RWPE1 (cell line): ENCODE data around the gene ZFPM1.

Experiments used
- CTCF ChIA-PET: fragments of 350-600 bp; sonication (Branson Sonifier 250); formaldehyde crosslinking; extraction: SDS; loops from one replicate; lab custom pipeline; 2021; lab: Yijun Ruan, JAX
- POLR2A ChIA-PET: fragments of 400-600 bp; formaldehyde crosslinking; extraction: SDS; loops from one replicate; lab custom pipeline; 2020; ENCODE audit warnings: antibody characterized with exemption; ENCODE audit not compliant: low non-redundant PET; lab: Yijun Ruan, JAX
- DNase-seq: peaks from one replicate; pipeline ENCODE4 v3.0.0; 2012; ENCODE audit warnings: low spot score
- H3K27ac ChIP-seq: fragments of 450-650 bp; 2 replicates; pipeline ENCODE4 v1.5.1; 2017
- TF ChIP-seq, protein P1 (sequence below): fragments of 450-650 bp; conservative IDR thresholded peaks from 2 replicates; pipeline ENCODE4 v1.5.1; 2017; ENCODE audit warnings: low read depth, mild to moderate bottlenecking

ZFPM1 gene

DNA sequence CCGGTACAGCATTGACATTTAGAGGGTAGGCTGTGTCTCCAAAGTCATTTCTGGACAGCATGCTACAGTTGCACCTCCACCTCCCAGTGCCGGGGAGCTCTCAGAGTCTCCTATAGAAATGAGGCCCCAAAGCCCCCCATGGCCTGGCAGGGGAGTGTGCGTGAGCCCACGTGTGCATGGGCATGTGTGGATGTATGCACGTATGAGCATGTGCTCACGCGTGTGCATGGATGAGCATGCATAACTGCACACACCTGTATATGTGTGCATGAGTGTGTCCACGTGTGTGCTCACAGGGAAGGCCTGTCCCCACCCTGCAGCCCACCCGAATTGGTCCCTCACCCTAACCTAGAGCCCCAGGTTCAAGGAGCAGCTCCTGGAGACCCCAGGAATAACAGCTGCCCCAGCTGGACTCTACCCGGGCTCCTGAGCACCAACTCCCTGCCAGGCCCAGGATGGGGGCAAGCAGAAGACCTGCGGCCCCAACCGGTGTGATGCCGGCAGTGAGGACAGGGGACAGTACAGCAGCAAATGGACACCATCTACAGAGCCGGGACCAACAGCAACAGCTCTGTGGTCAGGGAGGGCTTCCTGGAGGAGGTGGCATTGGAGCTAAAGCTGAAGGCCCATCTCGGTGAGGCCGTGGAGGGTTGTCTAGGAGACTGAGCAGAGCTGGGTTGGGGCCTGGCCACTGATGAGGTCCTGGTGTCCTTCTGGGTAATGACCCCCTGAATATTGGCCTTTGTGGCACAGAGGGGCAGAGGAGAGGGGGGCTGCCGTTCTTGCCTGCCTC, 35.2 kb upstream of the ZFPM1 start:
- no peak overlapping the region for H3K27ac ChIP-seq
- ChIA-PET POLR2A (no interaction called here), CTCF (no interaction called here)
- TF ChIP-seq, protein P1, sequence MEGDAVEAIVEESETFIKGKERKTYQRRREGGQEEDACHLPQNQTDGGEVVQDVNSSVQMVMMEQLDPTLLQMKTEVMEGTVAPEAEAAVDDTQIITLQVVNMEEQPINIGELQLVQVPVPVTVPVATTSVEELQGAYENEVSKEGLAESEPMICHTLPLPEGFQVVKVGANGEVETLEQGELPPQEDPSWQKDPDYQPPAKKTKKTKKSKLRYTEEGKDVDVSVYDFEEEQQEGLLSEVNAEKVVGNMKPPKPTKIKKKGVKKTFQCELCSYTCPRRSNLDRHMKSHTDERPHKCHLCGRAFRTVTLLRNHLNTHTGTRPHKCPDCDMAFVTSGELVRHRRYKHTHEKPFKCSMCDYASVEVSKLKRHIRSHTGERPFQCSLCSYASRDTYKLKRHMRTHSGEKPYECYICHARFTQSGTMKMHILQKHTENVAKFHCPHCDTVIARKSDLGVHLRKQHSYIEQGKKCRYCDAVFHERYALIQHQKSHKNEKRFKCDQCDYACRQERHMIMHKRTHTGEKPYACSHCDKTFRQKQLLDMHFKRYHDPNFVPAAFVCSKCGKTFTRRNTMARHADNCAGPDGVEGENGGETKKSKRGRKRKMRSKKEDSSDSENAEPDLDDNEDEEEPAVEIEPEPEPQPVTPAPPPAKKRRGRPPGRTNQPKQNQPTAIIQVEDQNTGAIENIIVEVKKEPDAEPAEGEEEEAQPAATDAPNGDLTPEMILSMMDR, result no peak
- DNase-seq, result no peak

DNA sequence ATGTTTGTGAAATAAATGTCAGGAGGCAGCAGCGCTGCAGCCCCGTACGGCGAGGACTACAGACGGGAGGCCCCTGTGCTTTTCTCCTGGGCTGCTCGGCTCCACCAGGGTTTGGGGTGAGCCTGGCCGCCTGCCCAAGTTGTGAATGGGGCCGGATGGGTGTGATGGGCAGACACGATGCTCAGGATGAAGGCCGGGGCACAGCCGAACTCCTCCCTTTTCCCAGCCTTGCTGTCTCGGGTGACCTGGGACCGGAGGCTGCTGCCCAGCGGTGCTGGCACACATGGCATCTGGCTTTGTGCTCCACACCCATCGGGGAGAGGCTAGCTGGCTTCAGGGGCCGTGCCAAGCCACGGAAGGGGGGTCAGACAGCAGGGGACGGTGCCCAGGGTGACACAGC, 34.2 kb upstream of the ZFPM1 start:
- H3K27ac ChIP-seq, result no peak overlapping the region
- DNase-seq, result no peak
- TF ChIP-seq, protein P1, result no peak
- POLR2A ChIA-PET, result no interaction called here
- CTCF ChIA-PET, result interaction anchor here (0.6 kb wide), 1 partner anchor 10 kb away, joined by 4 read pairs; no protein-coding TSS in a partner anchor

DNA sequence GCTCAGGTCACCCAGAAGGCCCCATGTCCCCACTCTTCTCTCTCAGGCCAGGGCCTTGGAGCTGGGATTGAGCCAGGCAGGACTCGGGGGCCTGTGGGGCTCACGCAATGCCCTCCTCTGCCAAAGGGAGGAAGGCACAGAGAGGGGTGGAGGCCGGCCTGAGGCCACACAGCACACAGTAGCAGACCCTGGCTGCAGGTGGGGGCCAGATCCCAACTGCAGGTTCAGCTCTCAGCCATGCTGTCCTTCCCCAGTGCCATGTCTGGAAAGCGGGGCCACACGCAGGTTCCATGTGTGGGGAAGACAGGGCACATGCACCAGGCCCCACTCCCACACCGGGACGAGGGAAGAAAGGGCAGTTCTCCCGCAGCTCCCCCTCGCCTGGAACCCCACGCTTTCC, 33.3 kb upstream of the ZFPM1 start:
- TF ChIP-seq, protein P1, result no peak
- H3K27ac ChIP-seq, result no peak overlapping the region
- DNase-seq, result no peak
- ChIA-PET CTCF (interaction anchor here (0.6 kb wide), 1 partner anchor 11 kb away, joined by 4 read pairs; no protein-coding TSS in a partner anchor), POLR2A (no interaction called here)

DNA sequence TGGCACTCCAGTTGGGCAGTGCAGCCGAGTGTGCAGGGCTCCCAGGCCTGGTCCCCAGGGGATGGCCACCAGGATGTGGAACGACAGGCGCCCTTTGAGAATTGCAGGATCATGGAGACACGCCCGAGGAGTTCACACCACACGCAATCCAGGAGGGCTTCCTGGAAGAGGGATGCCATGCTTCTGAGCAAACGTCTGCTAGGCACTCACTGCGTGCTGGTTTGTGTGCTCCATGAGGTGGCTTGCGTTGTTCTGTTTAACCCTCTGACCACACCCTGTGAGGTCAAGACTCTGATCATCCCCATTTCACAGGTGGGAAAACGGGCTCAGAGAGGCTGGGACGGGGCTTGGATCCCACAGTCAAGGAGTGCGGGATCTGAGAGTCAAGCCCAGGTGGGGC, 32.6 kb upstream of the ZFPM1 start:
- TF ChIP-seq, protein P1, result no peak
- ChIA-PET CTCF (no interaction called here), POLR2A (no interaction called here)
- no peak overlapping the region for H3K27ac ChIP-seq
- DNase-seq, result no peak

DNA sequence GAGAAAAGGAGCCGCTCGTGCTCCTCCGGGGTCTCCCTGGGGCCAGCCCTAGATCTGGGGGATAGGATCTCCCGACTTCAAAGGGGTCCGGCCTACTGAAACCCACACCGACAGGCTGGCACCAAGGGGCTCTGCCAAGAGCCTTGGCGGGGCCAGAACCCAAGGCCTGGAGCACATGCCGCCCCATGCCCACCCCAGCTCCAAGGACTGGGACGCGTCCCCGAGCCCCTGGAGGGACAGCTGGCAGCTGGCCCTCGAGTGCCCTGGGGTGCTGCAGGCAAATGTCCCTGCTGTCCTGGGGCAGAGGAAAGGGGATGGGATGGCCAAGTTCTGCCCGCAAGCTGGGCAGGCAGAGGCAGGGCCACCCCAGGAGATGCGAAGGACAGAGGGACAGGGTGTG, 31.8 kb upstream of the ZFPM1 start:
- no peak overlapping the region for H3K27ac ChIP-seq
- TF ChIP-seq, protein P1, result no peak
- POLR2A ChIA-PET, result no interaction called here
- no peak for DNase-seq
- CTCF ChIA-PET, result no interaction called here

DNA sequence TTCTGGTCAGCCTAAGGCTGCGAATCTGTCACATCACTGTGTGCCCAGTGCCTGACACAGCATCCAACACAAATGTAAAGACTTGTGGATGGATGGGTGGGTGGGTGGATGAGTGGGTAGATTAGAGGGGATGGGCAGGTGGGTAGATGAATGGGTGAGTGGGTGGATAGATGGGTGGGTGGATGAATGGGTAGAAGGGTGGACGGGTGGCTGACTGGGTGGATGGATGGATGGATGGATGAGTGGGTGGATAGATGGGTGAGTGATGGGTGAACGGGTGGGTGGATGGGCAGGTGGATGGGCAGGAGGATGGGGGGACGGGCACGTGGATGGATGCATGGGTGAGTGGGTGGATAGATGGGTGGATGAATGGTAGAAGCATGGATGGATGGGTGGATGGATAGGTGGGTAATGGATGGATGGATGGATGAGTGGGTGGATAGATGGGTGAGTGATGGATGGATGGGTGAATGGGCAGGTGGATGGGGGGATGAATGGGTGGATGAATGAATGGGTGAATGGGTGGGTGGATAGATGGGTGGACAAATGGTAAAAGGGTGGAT, 31.1 kb upstream of the ZFPM1 start:
- H3K27ac ChIP-seq, result no peak overlapping the region
- TF ChIP-seq, protein P1, result no peak
- DNase-seq, result no peak
- ChIA-PET POLR2A (no interaction called here), CTCF (no interaction called here)
